A204.1 (cell line): ENCODE measurements around the gene PLAAT4.
"Not testable (repeated sequence)": the region's sequence is repeated elsewhere in the genome, so short reads cannot be mapped to it uniquely, and the experiment has no call there.

Experiments used
- FAIRE-seq: peaks from 2 replicates; lab custom pipeline; 2012; peaks lifted over from hg19 to GRCh38; lab: Jason Lieb, UNC

Gene PLAAT4

DNA sequence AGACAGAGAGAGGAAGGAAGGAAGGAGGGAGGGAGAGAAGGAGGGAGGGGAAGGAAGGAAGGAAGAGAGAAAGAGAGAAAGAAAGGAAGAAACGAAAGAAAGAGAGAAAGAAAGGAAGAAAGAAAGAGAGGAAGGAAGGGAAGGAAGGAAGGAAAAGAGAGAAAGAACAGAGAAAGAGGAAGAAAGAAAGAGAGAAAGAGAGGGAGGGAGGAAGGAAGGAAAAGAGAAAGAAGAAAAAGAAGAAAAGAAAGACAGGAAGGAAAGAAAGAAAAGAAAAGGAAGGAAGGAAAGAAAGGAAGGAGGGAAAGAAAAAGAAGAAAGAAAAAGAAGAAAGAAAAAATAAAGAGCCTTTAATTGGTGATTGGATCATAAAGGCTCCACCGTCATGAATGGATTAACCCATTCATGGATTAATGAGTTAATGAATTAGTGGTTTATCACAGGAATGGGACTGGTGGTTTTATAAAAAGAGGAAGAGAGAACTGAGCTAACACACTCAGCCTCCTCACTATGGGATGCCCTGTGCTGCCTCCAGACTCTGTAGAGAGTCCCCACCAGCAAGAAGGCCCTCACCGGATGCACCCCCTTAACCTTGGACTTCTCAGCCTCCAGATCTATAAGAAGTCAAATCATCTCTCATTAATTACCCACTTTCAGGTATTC lies 35.5 kb downstream of the PLAAT4 start:
- FAIRE-seq: no peak

DNA sequence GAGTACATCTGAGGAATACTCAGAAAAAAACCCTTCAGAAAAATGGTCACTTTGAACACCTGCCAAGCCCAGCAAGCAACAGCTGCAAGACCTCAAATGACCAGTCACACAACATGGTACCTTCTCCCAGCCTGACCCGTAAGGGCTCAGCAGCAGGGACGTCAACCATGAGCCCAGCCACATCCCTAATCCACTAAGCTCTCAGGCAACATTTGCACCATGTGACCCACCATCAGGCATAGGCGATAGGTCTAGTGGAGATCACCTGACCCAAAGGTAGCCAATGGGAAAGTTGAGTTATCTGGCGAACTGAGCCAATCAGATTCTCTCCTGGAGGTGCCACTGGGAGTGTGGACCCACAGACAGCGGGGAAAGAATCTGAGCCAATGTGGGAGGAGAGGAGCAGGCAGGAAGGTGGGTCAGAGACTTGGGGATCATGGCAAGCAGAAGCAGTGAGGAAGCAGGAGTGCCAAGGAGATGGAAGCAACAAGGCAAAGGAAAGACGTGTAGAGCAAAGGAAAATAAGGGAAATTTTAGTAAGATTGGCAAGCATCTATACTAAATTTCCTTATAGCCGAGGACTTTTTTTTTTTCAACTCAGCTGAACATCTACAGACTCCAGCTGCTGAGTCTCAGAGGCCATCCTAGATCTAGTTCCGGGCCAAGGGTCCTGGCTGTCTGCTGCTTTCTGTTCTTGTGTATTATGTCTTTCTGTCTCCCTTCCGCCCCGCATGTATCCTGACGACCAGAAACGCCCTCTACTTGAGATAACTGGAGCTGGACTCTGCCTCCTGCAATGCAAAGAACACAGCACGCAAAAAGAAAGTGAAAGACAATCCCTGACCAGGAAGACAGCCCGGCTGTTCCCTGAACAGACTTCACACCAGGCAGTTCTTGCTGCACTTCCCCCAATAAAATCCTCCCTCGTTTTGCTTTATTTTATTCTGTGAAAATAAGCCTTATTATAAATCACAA lies 37.6 kb downstream of the PLAAT4 start:
- peak; percentile 77 for FAIRE-seq

DNA sequence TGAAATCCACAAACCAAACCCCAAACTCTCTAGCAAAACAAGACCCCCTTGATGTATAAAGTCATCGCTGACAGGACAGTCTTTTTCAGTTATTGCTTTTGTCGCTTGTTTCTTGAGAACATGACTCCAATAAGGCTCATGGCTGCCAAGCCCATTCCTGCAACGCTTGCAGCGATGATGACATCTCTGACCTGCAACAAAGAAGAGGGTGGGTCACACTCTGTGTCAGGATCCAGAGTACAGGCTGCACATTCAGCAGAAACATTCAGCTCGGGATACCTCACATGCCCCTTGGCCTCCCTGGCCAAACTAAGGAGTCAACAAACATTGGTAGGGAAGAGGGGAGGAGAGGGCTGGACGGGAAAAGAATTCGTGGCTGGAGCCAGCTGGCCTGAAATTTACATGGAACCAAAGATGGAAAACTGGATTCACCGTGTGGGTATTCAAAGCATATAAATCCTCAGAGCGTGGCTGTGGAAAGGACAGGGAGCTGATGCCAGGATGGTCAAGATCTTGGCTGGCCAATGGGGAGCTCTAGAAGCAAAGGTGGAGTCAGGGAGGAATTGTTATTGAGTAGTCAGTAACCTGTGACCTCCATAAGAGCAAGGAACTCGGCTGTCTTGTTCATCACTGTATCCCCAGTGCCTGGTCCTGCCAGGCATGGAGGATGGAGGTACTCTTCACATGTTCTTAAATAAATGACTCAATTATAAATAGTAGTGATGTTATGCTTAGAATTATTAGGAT lies 38.4 kb downstream of the PLAAT4 start:
- FAIRE-seq: no peak

DNA sequence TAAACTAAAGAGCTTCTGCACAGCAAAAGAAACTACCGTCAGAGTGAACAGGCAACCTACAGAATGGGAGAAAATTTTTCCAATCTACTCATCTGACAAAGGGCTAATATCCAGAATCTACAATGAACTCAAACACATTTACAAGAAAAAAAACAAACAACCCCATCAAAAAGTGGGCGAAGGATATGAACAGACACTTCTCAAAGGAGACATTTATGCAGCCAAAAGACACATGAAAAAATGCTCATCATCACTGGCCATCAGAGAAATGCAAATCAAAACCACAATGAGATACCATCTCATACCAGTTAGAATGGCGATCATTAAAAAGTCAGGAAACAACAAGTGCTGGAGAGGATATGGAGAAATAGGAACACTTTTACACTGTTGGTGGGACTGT lies 42.3 kb downstream of the PLAAT4 start:
- not testable (repeated sequence) for FAIRE-seq

DNA sequence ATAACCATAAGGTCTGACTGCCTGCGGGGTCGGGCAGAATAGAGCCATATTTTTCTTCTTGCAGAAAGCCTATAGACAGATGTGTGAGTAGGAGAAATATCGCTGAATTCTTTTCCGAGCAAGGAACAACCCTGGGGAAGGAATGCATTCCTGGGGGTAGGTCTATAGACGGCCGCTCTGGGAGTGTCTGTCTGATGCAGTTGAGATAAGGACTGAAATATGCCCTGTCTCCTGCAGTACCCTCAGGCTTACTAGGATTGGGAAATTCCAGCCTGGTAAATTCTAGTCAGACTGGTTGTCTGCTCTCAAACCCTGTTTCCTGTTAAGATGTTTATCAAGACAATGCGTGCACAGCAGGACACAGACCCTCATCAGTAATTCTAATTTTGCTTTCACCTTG lies 44.6 kb downstream of the PLAAT4 start:
- FAIRE-seq: not testable (repeated sequence)

DNA sequence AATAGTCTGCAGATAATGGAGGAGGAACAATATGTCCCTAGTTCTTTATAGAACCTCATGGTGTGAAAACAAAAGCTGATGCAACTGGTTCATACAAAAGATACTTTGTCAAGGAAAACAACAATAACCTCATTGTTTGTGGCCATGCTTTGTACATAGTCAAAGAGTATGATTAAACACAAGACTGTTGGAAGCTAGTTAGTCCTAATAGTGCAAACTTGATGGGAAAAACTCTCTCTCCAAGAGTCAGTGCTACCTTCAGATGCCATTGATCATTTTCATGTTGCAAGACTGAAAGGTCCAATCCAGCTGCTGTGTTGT lies 46.7 kb downstream of the PLAAT4 start:
- FAIRE-seq: no peak

DNA sequence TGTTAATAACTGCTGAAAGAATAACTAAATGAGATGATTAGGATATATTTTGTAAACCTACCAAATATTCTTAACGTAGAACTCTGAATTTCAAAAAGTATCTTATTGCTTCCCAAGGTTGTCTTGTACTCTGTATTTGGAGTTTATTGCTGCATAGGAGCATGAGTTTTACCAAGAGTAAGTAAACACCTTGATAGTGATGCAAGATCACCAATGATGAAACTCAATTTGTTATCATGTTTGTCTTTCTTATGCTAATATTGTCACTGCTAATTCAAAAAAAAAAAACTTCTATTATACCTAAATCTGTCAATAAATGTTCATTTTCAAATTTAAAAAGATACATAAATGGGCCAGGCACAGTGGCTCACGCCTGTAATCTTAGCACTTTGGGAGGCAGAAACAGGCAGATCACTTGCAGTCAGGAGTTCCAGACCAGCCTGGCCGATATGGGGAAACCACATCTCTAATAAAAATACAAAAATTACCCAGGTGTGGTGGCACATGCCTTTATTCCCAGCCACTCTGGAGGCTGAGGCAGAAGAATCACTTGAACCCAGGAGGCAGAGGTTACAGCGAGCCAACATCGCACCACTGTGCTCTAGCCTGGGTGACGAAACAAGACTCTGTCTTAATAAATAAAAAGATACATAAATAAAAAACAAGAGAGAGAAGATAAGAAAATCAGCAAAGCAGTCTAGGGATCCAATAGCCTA lies 50.0 kb downstream of the PLAAT4 start:
- FAIRE-seq: no peak

DNA sequence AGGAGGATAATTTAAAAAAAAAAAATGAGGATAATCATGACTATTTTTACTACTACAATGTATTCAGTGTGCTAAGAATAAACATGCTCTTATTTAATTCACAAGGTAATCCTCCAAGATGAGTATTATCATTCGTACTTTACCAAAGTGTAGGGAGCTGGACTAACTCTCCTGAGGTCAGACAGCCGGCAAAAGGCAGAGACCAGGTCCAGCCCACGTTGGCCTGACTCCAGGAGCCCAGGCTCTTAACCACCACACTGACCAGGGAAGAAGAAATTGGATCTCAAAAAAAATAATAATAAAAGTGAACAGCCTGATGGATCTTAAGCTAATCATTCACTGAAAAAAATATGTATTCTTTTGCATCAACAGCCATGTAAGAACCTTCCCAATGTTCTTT lies 52.4 kb downstream of the PLAAT4 start:
- FAIRE-seq: no peak

DNA sequence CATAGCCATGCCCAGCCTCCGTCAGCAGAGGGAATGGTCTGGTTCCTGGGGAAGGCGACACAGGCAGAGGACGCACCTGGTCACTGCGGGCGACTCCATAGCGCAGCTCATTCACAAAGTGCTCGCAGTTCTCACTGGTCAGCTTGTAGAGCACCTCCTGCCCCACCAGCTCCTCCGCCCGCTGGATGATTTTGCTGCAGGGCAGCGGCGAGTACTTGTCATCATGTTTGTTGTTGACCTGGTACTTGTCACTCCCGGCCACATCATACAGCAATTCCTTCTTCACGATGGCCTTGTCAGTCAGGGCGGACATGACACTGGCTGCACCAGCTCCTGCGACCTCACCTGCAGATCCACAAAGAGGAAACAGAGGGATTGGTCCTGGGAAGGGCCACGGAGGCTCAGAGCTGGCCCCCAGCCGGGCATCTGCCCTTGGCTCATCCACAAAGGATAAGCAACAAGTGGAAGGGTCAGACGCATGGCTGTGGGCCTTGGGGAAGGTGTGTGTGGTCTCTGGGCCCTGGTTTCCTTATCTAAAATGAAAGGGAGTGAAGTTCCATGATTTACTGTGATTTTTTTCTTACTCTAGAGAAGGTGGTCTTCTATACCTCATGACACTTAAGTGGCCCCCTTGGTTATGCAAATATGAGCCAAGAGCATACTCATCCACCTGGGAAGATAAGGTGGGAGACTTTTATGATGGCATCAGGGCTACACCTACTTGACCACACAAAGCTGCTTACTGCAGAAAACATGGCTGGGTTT lies 53.6 kb downstream of the PLAAT4 start:
- no peak for FAIRE-seq

DNA sequence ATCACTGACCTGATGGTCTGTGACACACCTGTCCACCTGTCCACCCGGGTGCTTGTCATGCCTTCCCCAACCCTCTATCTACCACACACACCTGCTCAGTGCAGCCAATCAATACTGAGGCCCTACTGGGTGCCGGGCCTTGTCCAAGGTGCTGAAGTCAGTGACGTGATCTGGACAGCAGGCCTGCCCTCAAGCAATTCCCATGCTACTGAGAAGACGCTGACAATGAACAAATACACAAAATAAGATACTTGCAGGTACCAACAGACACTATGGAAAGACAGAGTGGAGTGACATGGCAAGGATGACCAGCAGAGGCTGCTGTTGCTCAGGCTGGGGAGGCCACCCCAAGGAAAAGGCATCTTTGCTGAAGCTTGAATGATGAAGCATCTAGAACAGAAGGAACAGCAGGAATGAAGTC lies 56.4 kb downstream of the PLAAT4 start:
- no peak for FAIRE-seq

DNA sequence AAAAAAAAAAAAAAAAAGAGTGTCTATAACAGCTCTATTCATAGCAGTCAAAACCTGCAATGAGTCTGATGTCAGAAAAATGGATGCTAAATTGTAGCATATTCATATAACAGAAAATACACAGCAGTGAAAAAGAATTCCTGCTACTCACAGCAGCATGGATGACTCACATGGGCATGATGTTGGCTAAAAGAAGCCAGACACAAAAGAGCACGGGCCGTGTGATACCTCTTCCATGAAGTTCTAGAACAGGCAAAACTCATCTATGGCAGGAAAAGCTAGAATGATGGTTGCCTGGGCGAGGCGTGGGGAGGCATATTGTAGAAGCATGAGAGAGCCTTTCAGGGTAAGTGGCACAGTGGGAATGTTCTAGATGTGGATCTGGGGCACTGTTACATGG lies 58.7 kb downstream of the PLAAT4 start:
- no peak for FAIRE-seq
